Measurements from ENCODE around the gene MTHFR. TPM values are rescaled to one million over a fixed set of nuclear protein-coding genes. Genes with fewer than 3 reads are reported as not detected.
"Not testable (repeated sequence)": the region's sequence is repeated elsewhere in the genome, so short reads cannot be mapped to it uniquely, and the experiment has no call there.

The MTHFR gene
- total RNA-seq, 1 experiment from 2014 or later: 22.6 TPM

DNA sequence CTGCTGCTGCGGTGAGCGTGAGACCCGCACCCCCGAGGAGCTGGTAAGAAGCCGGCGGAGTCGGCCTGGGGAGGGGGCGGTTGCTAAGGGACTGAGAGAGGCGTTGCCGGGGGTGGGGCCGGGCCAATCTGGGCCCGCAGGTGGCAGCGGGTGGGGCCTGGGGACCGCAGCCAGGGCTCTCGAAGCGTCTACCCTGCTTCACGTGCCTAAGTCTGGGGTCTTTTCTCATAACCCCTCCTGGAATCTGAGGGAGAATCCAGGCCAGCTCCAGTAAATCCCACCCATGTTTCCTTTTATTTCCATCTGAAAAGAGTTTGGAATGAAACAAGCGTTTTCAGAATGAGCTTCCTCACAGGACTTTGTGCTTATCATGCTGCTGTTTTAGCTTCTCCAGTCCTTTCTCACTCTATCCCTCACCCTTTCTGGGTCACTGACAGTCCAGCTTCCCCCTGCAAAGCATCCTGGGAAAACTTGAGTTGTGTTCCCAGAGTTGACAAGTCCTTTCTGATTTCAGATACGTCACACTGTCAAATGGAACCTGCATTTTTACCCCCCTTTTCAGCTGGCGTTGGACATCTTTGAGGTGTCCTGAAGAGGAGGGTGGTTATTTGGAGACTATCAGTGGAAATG lies 658 bp upstream of the MTHFR start:
- no peaks in the 10 kb centered on the region for H3K27me3 Mint-ChIP-seq (ENCODE audit: low read depth)
- H3K9me3 Mint-ChIP-seq: no peaks in the 10 kb centered on the region
- no peak for TF ChIP-seq HMGA2 (CRISPR knock-in tag; IDR thresholded peaks at IDR 0.05)
- TF ChIP-seq, protein P1, sequence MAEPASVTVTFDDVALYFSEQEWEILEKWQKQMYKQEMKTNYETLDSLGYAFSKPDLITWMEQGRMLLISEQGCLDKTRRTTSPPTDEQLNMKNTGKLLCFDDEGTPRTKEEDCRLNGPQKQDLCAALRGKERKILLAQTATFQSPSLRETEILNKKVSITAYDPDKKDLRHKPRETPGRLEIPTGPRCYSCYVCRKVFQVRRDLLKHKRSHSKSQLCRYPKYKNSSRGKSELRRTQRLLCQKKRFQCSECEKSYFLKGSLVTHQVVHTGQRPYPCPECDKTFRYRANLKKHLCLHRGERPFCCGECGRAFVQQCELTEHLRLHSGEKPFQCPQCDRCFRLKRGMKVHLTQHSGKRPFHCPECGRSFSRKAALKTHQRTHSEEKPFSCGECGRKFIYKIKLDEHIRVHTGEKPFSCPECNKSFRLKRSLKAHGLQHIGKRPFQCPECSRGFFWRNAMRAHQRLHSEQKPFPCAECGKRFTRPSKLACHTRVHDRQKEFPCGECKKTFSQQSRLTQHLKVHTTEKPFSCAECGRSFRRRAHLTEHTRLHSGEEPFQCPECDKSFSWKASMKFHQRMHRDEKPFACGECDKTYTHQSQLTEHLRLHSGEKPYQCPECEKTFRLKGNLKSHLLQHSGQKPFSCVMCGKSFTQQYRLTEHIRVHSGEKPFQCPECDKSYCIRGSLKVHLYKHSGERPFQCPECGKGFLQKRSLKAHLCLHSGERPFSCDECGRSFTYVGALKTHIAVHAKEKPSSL (CRISPR knock-in tag; conservative IDR thresholded peaks at IDR 0.05): no peak
- TF ChIP-seq, protein P2, sequence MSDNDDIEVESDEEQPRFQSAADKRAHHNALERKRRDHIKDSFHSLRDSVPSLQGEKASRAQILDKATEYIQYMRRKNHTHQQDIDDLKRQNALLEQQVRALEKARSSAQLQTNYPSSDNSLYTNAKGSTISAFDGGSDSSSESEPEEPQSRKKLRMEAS (CRISPR knock-in tag; IDR thresholded peaks at IDR 0.05): 0 out of 2 replicates have a peak, but pooled peaks have one; percentile 2
- peak overlapping the region; percentile 99 for H3K27ac Mint-ChIP-seq
- H3K36me3 Mint-ChIP-seq: peaks cover 19% of the 10 kb centered on the region
- ChIA-PET POLR2A (interaction anchor here (0.6 to 1.5 kb wide), 4 partner anchors 19 to 486 kb away, joined by 3 to 8 read pairs (median 4); partner anchors contain the start of gene PLOD1), CTCF (interaction anchor here (1.2 to 3.4 kb wide), 5 partner anchors 21 to 161 kb away, joined by 3 to 17 read pairs (median 5); no protein-coding TSS in a partner anchor)
- peaks cover 57% of the 10 kb centered on the region for H3K4me1 Mint-ChIP-seq
- ATAC-seq: peak; percentile 4
- DNase-seq (ENCODE audit: low spot score): no peak
- peak overlapping the region; percentile 99 for H3K4me3 Mint-ChIP-seq

DNA sequence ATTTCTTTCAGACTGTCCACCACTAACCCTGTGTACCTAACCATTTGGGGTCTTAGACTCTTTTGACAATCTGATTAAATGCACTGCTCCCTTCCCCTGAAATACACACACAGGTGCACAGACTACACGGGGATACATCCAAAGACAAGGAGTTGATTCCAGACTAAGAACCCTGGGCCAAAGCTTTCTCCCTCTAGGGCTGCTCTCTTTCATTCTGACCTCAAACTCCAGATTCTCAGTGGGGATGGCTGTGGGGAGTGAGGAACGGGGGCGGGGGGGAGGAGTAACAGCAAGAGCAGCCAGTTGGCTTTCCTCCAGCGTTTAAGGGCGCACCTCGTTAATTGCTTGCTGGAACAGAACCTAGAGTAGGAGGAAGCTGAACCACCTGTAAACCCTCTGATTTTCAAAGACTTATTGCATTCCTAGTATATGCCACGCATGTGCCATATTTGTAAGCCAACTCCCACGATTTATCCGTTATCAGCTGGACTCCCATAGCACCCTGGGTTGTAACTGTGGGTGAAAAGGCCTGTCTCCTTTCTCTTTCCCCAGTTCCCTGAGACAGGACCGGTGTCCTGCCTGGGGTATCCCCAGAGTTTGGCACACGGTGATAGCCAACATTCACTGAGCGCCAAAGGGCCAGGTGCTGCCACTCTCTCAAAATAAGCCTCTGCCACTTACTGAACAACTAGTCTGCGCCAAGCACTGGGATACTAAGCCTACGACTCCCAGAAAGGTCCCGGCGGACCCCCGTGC lies 920 bp downstream of the MTHFR start:
- CTCF ChIA-PET: interaction anchor here (4.3 kb wide), 1 partner anchor 19 kb away, joined by 98 read pairs; no protein-coding TSS in a partner anchor
- ATAC-seq (no peak), DNase-seq (ENCODE audit: low spot score) (no peak)
- Mint-ChIP-seq H3K9me3 (no peaks in the 10 kb centered on the region), H3K27ac (peak overlapping the region; percentile 97), H3K27me3 (ENCODE audit: low read depth) (no peaks in the 10 kb centered on the region), H3K4me3 (peak overlapping the region; percentile 99), H3K36me3 (peaks cover 32% of the 10 kb centered on the region), H3K4me1 (peaks cover 57% of the 10 kb centered on the region)
- TF ChIP-seq GTF2I (CRISPR knock-in tag; conservative IDR thresholded peaks at IDR 0.05) (no peak), SMAD4 (CRISPR knock-in tag; IDR thresholded peaks at IDR 0.05) (no peak), SOX15 (CRISPR knock-in tag; IDR thresholded peaks at IDR 0.05) (no peak)
- TF ChIP-seq, protein P3, sequence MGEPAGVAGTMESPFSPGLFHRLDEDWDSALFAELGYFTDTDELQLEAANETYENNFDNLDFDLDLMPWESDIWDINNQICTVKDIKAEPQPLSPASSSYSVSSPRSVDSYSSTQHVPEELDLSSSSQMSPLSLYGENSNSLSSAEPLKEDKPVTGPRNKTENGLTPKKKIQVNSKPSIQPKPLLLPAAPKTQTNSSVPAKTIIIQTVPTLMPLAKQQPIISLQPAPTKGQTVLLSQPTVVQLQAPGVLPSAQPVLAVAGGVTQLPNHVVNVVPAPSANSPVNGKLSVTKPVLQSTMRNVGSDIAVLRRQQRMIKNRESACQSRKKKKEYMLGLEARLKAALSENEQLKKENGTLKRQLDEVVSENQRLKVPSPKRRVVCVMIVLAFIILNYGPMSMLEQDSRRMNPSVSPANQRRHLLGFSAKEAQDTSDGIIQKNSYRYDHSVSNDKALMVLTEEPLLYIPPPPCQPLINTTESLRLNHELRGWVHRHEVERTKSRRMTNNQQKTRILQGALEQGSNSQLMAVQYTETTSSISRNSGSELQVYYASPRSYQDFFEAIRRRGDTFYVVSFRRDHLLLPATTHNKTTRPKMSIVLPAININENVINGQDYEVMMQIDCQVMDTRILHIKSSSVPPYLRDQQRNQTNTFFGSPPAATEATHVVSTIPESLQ (CRISPR knock-in tag; IDR thresholded peaks at IDR 0.05): no peak
- TF ChIP-seq, protein P4, sequence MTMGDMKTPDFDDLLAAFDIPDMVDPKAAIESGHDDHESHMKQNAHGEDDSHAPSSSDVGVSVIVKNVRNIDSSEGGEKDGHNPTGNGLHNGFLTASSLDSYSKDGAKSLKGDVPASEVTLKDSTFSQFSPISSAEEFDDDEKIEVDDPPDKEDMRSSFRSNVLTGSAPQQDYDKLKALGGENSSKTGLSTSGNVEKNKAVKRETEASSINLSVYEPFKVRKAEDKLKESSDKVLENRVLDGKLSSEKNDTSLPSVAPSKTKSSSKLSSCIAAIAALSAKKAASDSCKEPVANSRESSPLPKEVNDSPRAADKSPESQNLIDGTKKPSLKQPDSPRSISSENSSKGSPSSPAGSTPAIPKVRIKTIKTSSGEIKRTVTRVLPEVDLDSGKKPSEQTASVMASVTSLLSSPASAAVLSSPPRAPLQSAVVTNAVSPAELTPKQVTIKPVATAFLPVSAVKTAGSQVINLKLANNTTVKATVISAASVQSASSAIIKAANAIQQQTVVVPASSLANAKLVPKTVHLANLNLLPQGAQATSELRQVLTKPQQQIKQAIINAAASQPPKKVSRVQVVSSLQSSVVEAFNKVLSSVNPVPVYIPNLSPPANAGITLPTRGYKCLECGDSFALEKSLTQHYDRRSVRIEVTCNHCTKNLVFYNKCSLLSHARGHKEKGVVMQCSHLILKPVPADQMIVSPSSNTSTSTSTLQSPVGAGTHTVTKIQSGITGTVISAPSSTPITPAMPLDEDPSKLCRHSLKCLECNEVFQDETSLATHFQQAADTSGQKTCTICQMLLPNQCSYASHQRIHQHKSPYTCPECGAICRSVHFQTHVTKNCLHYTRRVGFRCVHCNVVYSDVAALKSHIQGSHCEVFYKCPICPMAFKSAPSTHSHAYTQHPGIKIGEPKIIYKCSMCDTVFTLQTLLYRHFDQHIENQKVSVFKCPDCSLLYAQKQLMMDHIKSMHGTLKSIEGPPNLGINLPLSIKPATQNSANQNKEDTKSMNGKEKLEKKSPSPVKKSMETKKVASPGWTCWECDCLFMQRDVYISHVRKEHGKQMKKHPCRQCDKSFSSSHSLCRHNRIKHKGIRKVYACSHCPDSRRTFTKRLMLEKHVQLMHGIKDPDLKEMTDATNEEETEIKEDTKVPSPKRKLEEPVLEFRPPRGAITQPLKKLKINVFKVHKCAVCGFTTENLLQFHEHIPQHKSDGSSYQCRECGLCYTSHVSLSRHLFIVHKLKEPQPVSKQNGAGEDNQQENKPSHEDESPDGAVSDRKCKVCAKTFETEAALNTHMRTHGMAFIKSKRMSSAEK (CRISPR knock-in tag; IDR thresholded peaks at IDR 0.05; ENCODE audit: borderline replicate concordance): no peak
- POLR2A ChIA-PET: no interaction called here

DNA sequence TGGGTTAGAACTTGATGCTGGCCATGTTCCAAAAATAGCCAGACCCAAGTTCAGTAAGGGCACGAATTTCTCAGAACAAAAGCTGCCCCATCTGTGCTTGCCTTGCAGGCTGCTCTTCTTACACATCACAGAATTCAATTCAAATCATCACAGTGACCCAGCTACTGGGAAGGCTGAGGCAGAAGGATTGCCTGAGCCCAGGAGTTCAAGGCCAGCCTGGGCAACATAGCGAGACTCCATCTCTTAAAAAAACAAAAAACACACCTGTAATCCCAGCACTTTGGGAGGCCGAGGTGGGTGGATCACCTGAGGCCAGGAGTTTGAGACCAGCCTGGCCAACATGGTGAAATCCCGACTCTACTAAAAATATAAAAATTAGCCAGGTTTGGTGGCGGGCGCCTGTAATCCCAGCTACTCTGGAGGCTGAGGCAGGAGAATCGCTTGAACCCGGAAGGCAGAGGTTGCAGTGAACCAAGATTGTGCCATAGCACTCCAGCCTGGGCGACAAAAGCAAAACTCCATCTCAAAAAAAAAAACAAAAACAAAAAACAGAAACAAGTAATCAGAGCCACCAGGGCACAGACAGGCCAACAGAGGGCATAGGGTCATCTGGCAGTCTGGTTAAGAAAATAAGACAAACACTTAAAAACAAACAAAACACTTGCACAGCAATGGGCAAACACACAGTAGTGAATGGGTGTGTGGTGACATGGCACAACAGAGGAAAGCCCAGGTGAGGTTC lies 1.7 kb downstream of the MTHFR start:
- DNase-seq (ENCODE audit: low spot score); ATAC-seq; H3K9me3 Mint-ChIP-seq; H3K27me3 Mint-ChIP-seq (ENCODE audit: low read depth): not testable (repeated sequence)
- H3K4me3 Mint-ChIP-seq: peak overlapping the region; percentile 99
- ChIA-PET CTCF (interaction anchor here (0.8 to 4.3 kb wide), 18 partner anchors 15 to 210 kb away, joined by 3 to 98 read pairs (median 4); partner anchors contain the start of genes C1orf167, FBXO6 and MFN2), POLR2A (interaction anchor here (1.0 to 2.0 kb wide), 7 partner anchors 17 to 215 kb away, joined by 3 to 11 read pairs (median 4); partner anchors contain the start of genes AGTRAP and MIIP)
- H3K36me3 Mint-ChIP-seq: peaks cover 27% of the 10 kb centered on the region
- H3K27ac Mint-ChIP-seq: peak overlapping the region; percentile 97
- H3K4me1 Mint-ChIP-seq: peaks cover 55% of the 10 kb centered on the region

All from WTC11 (cell line).